Peyer's patch (tissue), 4 donors: Measurements from ENCODE around the gene BCAN.

Experiments used
- CTCF ChIP-seq, 6 experiments: fragments of 450-650 bp in 4 of 6; fragments of 200-600 bp in 2 of 6; sonication (generic) in 1 of 6; IDR thresholded peaks; one replicate each; pipeline ENCODE4 v1.5.1; 2017 to 2019; ENCODE audit warnings: antibody characterized with exemption in 6 of 6, mild to moderate bottlenecking in 3 of 6, moderate library complexity in 1 of 6
- POLR2A ChIP-seq, 2 donors: fragments of 450-650 bp; IDR thresholded peaks; one replicate each; pipeline ENCODE4 v1.5.1; 2017; ENCODE audit warnings: antibody characterized with exemption in 2 of 2, mild to moderate bottlenecking in 2 of 2, moderate library complexity in 2 of 2

GRCh38 chr1:156707417-156708217 lies 65.7 kb downstream of the BCAN start:
- TF ChIP-seq CTCF (IDR thresholded peaks at IDR 0.05) (no peak), POLR2A (IDR thresholded peaks at IDR 0.05) (no peak)
